ENCODE measurements around the gene ZNF117.
"Not testable (repeated sequence)": the region's sequence is repeated elsewhere in the genome, so short reads cannot be mapped to it uniquely, and the experiment has no call there.

Gene ZNF117

DNA sequence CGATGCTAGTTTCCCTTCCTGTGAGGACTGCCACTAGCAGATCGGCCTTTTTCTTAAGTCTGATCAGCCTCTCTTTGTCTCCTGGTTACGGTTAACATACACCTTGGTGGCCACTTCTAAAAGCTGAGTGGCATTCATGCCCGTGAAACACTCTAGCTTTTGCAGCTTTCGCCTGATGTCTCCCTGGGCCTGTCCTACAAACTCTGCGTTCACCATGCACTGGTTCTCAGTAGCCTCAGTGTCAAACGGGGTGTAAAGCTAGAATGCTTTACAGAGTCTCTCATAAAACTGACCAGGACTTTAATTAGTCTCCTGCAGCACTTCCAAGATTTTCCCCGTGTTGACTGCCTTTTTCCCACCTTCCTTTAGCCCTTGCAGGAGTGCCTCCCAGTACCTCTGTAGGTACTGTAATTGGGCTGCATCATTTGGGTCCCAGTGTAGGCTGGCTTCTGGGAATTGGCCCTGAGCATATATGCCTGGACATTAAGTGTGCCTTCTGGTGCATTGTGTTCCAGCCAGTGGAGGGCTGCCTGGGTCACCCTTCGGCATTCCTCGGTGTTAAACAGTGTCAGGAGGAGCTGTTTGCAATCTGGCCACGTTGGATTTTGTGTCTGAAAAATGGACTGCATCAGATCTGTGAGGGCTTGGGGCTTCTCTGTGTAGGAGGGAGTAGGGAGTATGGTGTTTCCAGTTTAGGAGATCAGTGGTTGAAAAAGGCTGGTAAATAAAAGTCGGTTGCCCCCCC, 6.5 kb upstream of the ZNF117 start:
- no peak for DNase-seq (ENCODE audit: low read depth in 2 of 2)

DNA sequence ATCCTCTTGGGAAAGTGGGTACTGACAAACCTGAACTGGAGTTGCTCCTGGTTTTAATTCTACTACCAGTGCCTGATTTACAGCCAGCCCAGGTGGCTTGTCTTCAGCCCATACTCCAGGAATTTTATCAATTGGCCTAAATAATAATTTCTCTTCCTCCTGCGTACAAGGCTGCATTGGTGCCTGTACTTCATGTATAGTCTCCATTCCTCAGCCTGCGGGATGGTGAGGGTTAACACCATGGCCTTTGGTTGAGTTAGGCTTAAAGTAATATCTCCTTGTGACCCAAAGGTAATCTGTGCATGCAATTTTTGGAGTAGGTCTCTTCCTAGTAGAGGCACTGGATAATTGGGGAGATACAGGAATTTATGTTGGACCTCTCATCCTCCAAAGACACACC, 5.5 kb upstream of the ZNF117 start:
- DNase-seq (ENCODE audit: low read depth in 2 of 2): no peak

- no peak for DNase-seq (ENCODE audit: low read depth in 2 of 2)
Observed at GRCh38 chr7:64993901-64994300, 3.1 kb upstream of the ZNF117 start.

GRCh38 chr7:64992971-64993370, 2.1 kb upstream of the ZNF117 start:
- no peak for DNase-seq (ENCODE audit: low read depth in 2 of 2)

GRCh38 chr7:64990216-64990615, 620 bp downstream of the ZNF117 start:
- no peak for DNase-seq (ENCODE audit: low read depth in 2 of 2)

DNA sequence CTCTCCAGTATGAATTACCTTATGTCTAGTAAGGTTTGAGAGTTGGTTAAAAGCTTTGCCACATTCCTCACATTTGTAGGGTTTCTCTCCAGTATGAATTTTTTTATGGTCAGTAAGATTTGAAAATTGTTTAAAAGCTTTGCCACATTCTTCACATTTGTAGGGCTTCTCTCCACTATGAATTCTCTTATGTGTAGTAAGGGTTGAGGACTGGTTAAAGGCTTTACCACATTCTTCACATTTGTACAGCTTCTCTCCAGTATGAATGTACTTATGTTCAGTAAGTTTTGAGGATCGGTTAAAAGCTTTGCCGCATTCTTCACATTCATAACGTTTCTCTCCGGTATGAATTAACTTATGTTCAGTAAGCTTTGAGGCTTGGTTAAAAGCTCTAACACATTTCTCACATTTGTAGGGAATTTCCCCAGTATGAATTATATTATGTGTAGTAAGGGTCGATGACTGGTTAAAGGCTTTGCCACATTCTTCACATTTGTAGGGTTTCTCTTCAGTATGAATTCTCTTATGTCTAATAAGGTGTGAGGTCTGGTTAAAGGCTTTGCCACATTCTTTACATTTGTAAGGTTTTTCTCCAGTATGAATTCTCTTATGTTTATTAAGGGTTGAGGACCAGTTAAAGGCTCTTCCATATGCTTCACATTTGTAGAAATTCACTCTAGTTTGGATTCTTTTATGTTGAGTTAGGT, 12.2 kb downstream of the ZNF117 start:
- DNase-seq (ENCODE audit: low read depth in 2 of 2): no peak

DNA sequence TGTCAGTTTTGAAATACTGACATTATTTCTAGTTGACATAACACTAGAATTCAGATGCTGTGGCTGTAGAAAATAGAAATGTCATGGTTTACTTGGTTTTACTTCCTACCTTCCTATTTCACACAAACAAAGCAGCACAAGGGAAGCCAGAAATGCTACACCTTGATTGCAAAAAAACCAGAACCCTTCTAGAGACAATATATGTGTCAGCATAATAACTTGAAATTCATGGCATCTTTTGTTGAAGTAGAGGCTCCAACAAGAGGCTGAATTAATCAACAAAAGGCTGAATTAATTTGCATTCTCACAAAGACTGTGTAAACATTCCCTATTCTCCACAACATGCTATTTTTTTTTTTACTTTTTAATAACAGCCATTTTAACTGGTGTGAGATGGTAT, 25.2 kb downstream of the ZNF117 start:
- no peak for DNase-seq (ENCODE audit: low read depth in 2 of 2)

DNA sequence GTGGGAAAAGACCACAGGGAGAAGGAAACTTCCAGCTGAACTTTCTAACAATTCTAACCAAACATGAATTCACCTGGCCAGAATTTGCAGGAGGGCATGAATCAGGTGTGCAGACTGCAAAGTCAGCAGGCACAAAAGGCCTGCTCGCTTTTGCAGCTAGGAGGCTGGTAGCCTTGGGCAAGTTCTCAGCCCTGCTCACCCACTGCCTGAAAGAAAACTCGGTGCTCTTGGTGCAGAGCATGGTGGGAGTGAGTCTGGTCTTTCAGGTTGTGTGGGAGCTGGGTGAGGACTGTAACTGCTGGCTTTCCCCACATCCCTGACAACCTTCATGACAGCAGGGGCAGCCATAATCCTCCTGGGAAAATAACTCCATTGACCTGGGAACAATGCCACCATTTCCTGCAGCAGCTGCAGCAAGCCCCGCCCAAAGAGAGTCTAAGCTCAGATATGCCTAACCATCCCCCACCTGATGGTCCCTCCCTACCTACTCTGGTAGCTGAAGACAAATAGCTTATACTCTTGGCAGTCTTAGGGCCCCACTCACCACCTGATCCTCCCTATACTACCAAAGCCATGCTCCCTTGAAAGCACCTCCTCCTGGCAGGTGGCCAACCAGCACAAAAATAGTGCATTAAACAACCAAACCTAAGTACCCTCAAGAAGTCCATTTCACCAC, 31.6 kb downstream of the ZNF117 start:
- DNase-seq (ENCODE audit: low read depth in 2 of 2): no peak

DNA sequence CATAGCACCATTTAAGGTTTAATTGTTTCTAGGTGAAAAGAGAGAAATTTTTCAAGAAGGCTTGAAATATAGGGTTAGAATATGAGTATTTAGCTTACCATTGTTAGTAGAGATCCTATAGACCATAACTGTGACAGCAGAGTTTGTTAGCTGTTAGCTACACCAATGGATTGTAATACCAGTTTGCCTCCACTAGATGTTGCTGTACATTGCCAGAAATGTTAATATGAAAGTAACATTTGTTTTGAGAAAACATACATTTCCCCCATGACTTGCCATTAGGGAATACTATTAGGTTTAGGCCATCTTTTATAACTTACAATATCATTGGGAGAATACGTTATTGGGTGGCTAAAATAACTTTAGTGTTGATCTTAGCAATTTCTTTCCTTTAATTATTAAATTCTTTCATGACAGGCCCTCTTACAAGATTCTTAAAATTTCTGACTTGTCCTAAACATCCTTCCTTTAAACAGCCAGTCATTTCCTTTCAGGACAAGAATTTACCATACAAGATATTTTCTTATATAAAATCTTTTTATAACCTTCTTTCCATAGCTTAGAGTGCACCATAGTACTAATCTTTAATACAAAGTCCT, 39.5 kb downstream of the ZNF117 start:
- no peak for DNase-seq (ENCODE audit: low read depth in 2 of 2)

DNA sequence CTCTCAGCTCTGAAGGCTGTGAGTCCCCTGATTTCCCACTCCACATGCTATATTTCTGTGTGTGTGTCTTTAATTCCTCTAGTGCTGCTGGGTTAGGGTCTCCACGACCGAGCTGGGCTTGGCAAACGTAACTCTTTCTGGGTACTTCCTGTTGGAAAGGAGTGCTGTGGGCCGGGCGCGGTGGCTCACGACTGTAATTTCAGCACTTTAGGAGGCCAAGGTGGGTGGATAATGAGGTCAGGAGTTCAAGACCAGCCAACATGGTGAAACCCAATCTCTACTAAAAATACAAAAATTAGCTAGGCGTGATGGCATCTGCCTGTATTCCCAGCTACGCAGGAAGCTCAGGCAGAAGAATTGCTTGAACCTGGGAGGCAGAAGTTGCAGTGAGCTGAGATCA, 40.2 kb downstream of the ZNF117 start:
- not testable (repeated sequence) for DNase-seq (ENCODE audit: low read depth in 2 of 2)

- not testable (repeated sequence) for DNase-seq (ENCODE audit: low read depth in 2 of 2)
Observed at GRCh38 chr7:64948774-64949173, 42.1 kb downstream of the ZNF117 start.

GRCh38 chr7:64947252-64948000, 43.4 kb downstream of the ZNF117 start:
- no peak for DNase-seq (ENCODE audit: low read depth in 2 of 2)

GRCh38 chr7:64946772-64947171, 44.1 kb downstream of the ZNF117 start:
- no peak for DNase-seq (ENCODE audit: low read depth in 2 of 2)

GRCh38 chr7:64945503-64946175, 45.2 kb downstream of the ZNF117 start:
- no peak for DNase-seq (ENCODE audit: low read depth in 2 of 2)

GRCh38 chr7:64944667-64945502, 46.0 kb downstream of the ZNF117 start:
- DNase-seq (ENCODE audit: low read depth in 2 of 2): not testable (repeated sequence)

GRCh38 chr7:64940021-64940420, 50.8 kb downstream of the ZNF117 start:
- not testable (repeated sequence) for DNase-seq (ENCODE audit: low read depth in 2 of 2)

DNA sequence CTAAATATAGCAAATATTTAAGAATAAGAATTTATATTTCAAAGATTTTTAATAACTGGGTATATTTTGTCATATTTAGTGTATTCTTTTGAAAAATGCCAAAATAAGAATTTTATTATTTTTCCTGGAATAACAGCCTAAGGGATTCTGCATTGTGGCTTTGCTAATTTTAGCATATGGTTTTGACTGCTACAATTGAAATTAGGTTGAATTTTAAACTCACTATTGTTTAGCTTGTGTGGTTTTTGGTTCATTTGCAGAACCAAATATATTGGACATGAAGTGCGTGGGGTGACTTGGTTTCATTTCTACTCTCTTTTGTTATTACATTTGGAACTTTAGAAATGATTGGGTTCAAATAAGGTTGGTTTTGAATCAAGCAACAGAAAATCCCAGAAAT, 52.3 kb downstream of the ZNF117 start:
- no peak for DNase-seq (ENCODE audit: low read depth in 2 of 2)

GRCh38 chr7:64934478-64934877, 56.4 kb downstream of the ZNF117 start:
- DNase-seq (ENCODE audit: low read depth in 2 of 2): no peak

GRCh38 chr7:64928252-64929187, 62.3 kb downstream of the ZNF117 start:
- DNase-seq (ENCODE audit: low read depth in 2 of 2): not testable (repeated sequence)

All from stimulated activated CD8-positive, alpha-beta memory T cell treated with anti-CD3 and anti-CD28 coated beads, Interleukin-7, amount 100 ng/mL, for 4 hours (primary cell).